Thoracic aorta (tissue), 2 donors: ENCODE data around the gene SNRNP40. TPM values are rescaled to one million over a fixed set of nuclear protein-coding genes. Genes with fewer than 3 reads are reported as not detected.

Experiments
- ATAC-seq: fragments of 150-250 bp; one replicate; pipeline ENCODE4 v1.8.0; 2017; ENCODE audit warnings: low read depth; ENCODE audit not compliant: insufficient number of reproducible peaks, low FRiP score
- DNase-seq: peaks from one replicate; pipeline ENCODE4 v3.0.0-alpha.2; 2020; ENCODE audit warnings: low spot score
- H3K27ac ChIP-seq, 2 donors: fragments of 200-600 bp; sonication (generic); 1 replicate in 1 of 2; 2 replicates in 1 of 2; pipeline ENCODE4 v1.5.1; 2016; ENCODE audit warnings: mild to moderate bottlenecking in 2 of 2, moderate library complexity in 2 of 2
- H3K27me3 ChIP-seq: fragments of 200-600 bp; sonication (generic); replicated peaks from 2 replicates; pipeline ENCODE4 v1.6.0; 2016; ENCODE audit warnings: mild to moderate bottlenecking; ENCODE audit not compliant: insufficient read depth
- H3K36me3 ChIP-seq: fragments of 200-600 bp; sonication (generic); one replicate; pipeline ENCODE4 v1.5.1; 2016
- H3K4me1 ChIP-seq, 2 donors: fragments of 200-600 bp; sonication (generic); 1 replicate in 1 of 2; 2 replicates in 1 of 2; pipeline versions ENCODE4 v1.5.1 to v1.6.0; 2016; ENCODE audit warnings: low read depth in 2 of 2, mild to moderate bottlenecking in 1 of 2; ENCODE audit not compliant: control insufficient read depth in 1 of 2
- H3K4me3 ChIP-seq: fragments of 200-600 bp; sonication (generic); 2 replicates; pipeline ENCODE4 v1.5.1; 2016; ENCODE audit warnings: mild to moderate bottlenecking
- H3K9me3 ChIP-seq: fragments of 200-600 bp; sonication (generic); 2 replicates; pipeline ENCODE4 v1.5.1; 2016
- total RNA-seq, 2 donors: library from RNA; depleted of rRNA; stranded (reverse); fragments of >200 nt; gene quantifications; one replicate each; pipeline versions ENCODE4 v1.1.0 to v1.2.3, GENCODE V29; 2016
- TF ChIP-seq, protein P1 (sequence below): fragments of 200-600 bp; sonication (generic); IDR thresholded peaks from one replicate; pipeline ENCODE4 v1.5.1; 2019; ENCODE audit warnings: antibody characterized with exemption

Gene SNRNP40
- total RNA-seq, 2 donors from 2014 or later, result 26.5 to 44.1 TPM

DNA sequence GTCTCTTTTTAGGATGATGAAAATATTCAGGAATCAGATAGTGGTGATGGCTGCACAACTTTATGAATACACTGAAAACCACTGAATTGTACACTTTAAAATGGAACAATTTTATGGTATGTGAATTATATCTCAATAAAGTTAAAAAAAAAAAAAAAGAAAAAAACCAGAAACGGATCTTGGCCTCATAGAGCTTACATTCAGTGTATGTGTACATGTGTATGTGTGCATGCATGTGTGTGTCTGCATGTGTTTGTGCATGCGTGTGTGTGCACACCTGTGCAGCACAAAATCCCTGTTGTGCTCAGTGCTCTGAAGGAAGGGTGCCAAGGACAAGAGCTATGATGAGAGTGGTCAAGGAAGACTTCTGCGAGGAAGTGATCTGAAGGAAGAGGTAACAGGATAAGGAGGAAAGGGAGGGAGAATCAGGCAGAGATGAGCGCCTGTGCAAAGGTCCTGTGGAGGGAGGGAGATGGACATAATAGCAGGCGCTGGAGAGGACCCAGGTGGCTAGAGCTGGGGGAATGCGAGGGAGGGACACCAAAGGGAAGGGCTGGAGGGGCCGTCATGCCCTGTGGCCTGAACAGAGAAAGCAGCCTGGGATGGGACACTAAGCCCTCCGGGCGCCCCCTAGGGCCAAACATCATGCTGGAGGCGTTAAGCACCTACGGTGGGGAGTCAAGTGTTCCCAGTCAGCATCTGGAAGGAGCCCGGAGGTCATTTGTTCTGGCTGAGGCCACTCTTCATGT is 82.1 kb downstream of the SNRNP40 start:
- Histone ChIP-seq H3K27ac (no peak overlapping the region), H3K4me1 (no peaks in the 10 kb centered on the region), H3K27me3 (no peaks in the 10 kb centered on the region), H3K9me3 (no peaks in the 10 kb centered on the region), H3K36me3 (no peaks in the 10 kb centered on the region), H3K4me3 (no peak overlapping the region)
- no peak for ATAC-seq
- no peak for DNase-seq
- TF ChIP-seq, protein P1, sequence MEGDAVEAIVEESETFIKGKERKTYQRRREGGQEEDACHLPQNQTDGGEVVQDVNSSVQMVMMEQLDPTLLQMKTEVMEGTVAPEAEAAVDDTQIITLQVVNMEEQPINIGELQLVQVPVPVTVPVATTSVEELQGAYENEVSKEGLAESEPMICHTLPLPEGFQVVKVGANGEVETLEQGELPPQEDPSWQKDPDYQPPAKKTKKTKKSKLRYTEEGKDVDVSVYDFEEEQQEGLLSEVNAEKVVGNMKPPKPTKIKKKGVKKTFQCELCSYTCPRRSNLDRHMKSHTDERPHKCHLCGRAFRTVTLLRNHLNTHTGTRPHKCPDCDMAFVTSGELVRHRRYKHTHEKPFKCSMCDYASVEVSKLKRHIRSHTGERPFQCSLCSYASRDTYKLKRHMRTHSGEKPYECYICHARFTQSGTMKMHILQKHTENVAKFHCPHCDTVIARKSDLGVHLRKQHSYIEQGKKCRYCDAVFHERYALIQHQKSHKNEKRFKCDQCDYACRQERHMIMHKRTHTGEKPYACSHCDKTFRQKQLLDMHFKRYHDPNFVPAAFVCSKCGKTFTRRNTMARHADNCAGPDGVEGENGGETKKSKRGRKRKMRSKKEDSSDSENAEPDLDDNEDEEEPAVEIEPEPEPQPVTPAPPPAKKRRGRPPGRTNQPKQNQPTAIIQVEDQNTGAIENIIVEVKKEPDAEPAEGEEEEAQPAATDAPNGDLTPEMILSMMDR, result no peak

Other genes starting within 250 kb of the SNRNP40 start
- 10 to 100 TPM; 70.4 to 97.9 TPM for gene PUM1, start 231.1 kb downstream of the SNRNP40 start, total RNA-seq
- gene NKAIN1, start 56.9 kb downstream of the SNRNP40 start, total RNA-seq, result not detected
- gene ZCCHC17, start 244 bp upstream of the SNRNP40 start, total RNA-seq, result 10 to 100 TPM; 13.1 to 21.7 TPM
- gene FABP3, start 76.3 kb upstream of the SNRNP40 start, total RNA-seq, result 10 to 100 TPM; 19.2 to 28.6 TPM
- gene SERINC2, start 116.4 kb upstream of the SNRNP40 start, total RNA-seq, result 10 to 100 TPM in 1 of 2 donors, 1 to 10 TPM in 1; 7.6 to 12.3 TPM